GM12878 (cell line): Measurements from ENCODE around the gene FAM89B. TPM values are rescaled to one million over a fixed set of nuclear protein-coding genes. Genes with fewer than 3 reads are reported as not detected.

Experiments used
- ATF2 ChIP-seq: IDR thresholded peaks from 2 replicates; pipeline ENCODE4 v1.6.1; 2012; ENCODE audit warnings: low read length, inconsistent platforms
- BHLHE40 ChIP-seq, 2 experiments: fragments of 450-650 bp in 1 of 2; IDR thresholded peaks; 2 replicates each; pipeline ENCODE4 v1.6.1; 2011 to 2017; ENCODE audit warnings: low read depth in 2 of 2, borderline replicate concordance in 1 of 2, improper control_type of control experiment in 1 of 2, low read length in 1 of 2, mild to moderate bottlenecking in 1 of 2
- DPF2 ChIP-seq: fragments of 450-650 bp; IDR thresholded peaks from 2 replicates; pipeline ENCODE4 v1.6.1; 2017; ENCODE audit warnings: mild to moderate bottlenecking
- EED ChIP-seq: sonication (generic); IDR thresholded peaks from 2 replicates; pipeline ENCODE4 v1.6.1; 2016; ENCODE audit warnings: antibody characterized with exemption, low read depth
- HSF1 ChIP-seq: fragments of 150-350 bp; IDR thresholded peaks from 2 replicates; pipeline ENCODE4 v1.6.1; 2014; ENCODE audit warnings: mild to moderate bottlenecking, low read depth, low read length
- JUND ChIP-seq: IDR thresholded peaks from 2 replicates; pipeline ENCODE4 v1.6.1; 2012; ENCODE audit warnings: low read depth, mild to moderate bottlenecking, low read length, improper control_type of control experiment, moderate library complexity
- MEF2A ChIP-seq: IDR thresholded peaks from 2 replicates; pipeline ENCODE4 v1.6.1; 2011; ENCODE audit warnings: low read depth, mild to moderate bottlenecking, low read length, moderate library complexity; ENCODE audit not compliant: insufficient read depth
- MLLT1 ChIP-seq: fragments of 450-650 bp; IDR thresholded peaks from 2 replicates; pipeline ENCODE4 v1.6.1; 2016; ENCODE audit warnings: mild to moderate bottlenecking
- MXI1 ChIP-seq: fragments of 150-350 bp; IDR thresholded peaks from 2 replicates; pipeline ENCODE4 v1.6.1; 2011; ENCODE audit warnings: low read depth, mild to moderate bottlenecking, inconsistent platforms, low read length, improper control_type of control experiment
- NFYA ChIP-seq: IDR thresholded peaks from 2 replicates; pipeline ENCODE4 v1.6.1; 2011; ENCODE audit warnings: low read depth, mild to moderate bottlenecking, low read length, improper control_type of control experiment, borderline replicate concordance
- NR2F1 ChIP-seq: fragments of 450-650 bp; conservative IDR thresholded peaks from 2 replicates; pipeline ENCODE4 v1.6.1; 2017; ENCODE audit warnings: mild to moderate bottlenecking
- PAX8 ChIP-seq: fragments of 450-650 bp; IDR thresholded peaks from 2 replicates; pipeline ENCODE4 v1.6.1; 2017; ENCODE audit warnings: mild to moderate bottlenecking, moderate library complexity
- RAD21 ChIP-seq: IDR thresholded peaks from 2 replicates; pipeline ENCODE4 v1.6.1; 2011; ENCODE audit warnings: mild to moderate bottlenecking, low read depth, low read length, moderate library complexity; ENCODE audit not compliant: insufficient read depth
- RUNX3 ChIP-seq: IDR thresholded peaks from 2 replicates; pipeline ENCODE4 v1.6.1; 2012; ENCODE audit warnings: low read length, inconsistent platforms
- SKIL ChIP-seq: fragments of 450-650 bp; IDR thresholded peaks from 2 replicates; pipeline ENCODE4 v1.6.1; 2017; ENCODE audit warnings: mild to moderate bottlenecking, low read depth, inconsistent platforms; ENCODE audit not compliant: poor library complexity, severe bottlenecking
- SMC3 ChIP-seq: IDR thresholded peaks from 2 replicates; pipeline ENCODE4 v1.6.1; 2011; ENCODE audit warnings: low read length, improper control_type of control experiment, borderline replicate concordance
- SPI1 ChIP-seq: IDR thresholded peaks from 2 replicates; pipeline ENCODE4 v1.6.1; 2011; ENCODE audit warnings: low read depth, mild to moderate bottlenecking, low read length, moderate library complexity, borderline replicate concordance; ENCODE audit not compliant: insufficient read depth
- TAF1 ChIP-seq: IDR thresholded peaks from 2 replicates; pipeline ENCODE4 v1.6.1; 2011; ENCODE audit warnings: mild to moderate bottlenecking, low read depth, low read length, borderline replicate concordance
- TARDBP ChIP-seq: IDR thresholded peaks from 2 replicates; pipeline ENCODE4 v1.6.1; 2016; ENCODE audit warnings: borderline replicate concordance
- ZNF384 ChIP-seq: IDR thresholded peaks from 2 replicates; pipeline ENCODE4 v1.6.1; 2012; ENCODE audit warnings: low read depth, mild to moderate bottlenecking, low read length, improper control_type of control experiment, borderline replicate concordance
- polyA plus RNA-seq, 11 experiments: library from polyadenylated mRNA; depleted of rRNA in 4 of 11; unstranded in 6 of 11; stranded (reverse) in 5 of 11; fragments of >200 nt; fragmentation: Nextera tagmentation in 4 of 11; fragmentation: Illumina TruSeq in 1 of 11; extraction: Ambion mirVana in 4 of 11; extraction: Trizol in 1 of 11; gene quantifications; 1 replicate in 1 of 11; 2 replicates in 10 of 11; pipeline versions ENCODE4 v1.2.1 to v1.2.3, GENCODE V29; 2011 to 2016; ENCODE audit warnings: inconsistent platforms in 2 of 11, missing spikeins in 2 of 11, low read depth in 1 of 11
- total RNA-seq, 4 experiments: library from RNA; depleted of rRNA in 3 of 4; stranded (reverse); fragments of >200 nt in 3 of 4; fragmentation: Illumina TruSeq in 1 of 4; extraction: Trizol in 1 of 4; gene quantifications; 2 replicates each; pipeline versions ENCODE4 v1.2.1 to v1.2.3, GENCODE V29; 2013 to 2021
- TF ChIP-seq, protein P1 (sequence below): fragments of 450-650 bp; IDR thresholded peaks from 2 replicates; pipeline ENCODE4 v1.6.1; 2017; ENCODE audit warnings: borderline replicate concordance

FAM89B gene
- total and polyA plus RNA-seq, 10 of the 15 experiments (the other 5 are each of a cell fraction or from before 2014, with no cell fraction given) = 0.34 to 36.7 (median 9.8) TPM

GRCh38 chr11:65572356-65573051, at the start of gene FAM89B (continued):
- TF ChIP-seq MEF2A = 0 out of 2 replicates have a peak, but pooled peaks have one; percentile 12
- no peak for TF ChIP-seq TARDBP
- TF ChIP-seq JUND = no peak
- no peak for TF ChIP-seq RAD21
- no peak for TF ChIP-seq ATF2
- TF ChIP-seq NR2F1 = peak; percentile 34; the same call in 1 of the 2 replicates
- TF ChIP-seq, protein P1, sequence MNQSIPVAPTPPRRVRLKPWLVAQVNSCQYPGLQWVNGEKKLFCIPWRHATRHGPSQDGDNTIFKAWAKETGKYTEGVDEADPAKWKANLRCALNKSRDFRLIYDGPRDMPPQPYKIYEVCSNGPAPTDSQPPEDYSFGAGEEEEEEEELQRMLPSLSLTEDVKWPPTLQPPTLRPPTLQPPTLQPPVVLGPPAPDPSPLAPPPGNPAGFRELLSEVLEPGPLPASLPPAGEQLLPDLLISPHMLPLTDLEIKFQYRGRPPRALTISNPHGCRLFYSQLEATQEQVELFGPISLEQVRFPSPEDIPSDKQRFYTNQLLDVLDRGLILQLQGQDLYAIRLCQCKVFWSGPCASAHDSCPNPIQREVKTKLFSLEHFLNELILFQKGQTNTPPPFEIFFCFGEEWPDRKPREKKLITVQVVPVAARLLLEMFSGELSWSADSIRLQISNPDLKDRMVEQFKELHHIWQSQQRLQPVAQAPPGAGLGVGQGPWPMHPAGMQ = no peak
- peak; percentile 58; the same call in 1 of the 2 replicates for TF ChIP-seq MXI1
- TF ChIP-seq NFYA = no peak
- TF ChIP-seq TAF1 = peak; percentile 23; the same call in 1 of the 2 replicates
- no peak for TF ChIP-seq SMC3
- TF ChIP-seq HSF1 = no peak
- no peak for TF ChIP-seq MLLT1
- no peak for TF ChIP-seq RUNX3
- no peak for TF ChIP-seq ZNF384
- no peak for TF ChIP-seq EED
- TF ChIP-seq PAX8 = no peak
- peak in 1 of 2 experiments; percentile 53; a peak in 2 of 4 replicates for TF ChIP-seq BHLHE40 (IDR thresholded peaks at IDR 0.05; ENCODE audit: borderline replicate concordance in 1 of 2, low read depth in 2 of 2, low read length in 1 of 2)
- TF ChIP-seq SPI1 = no peak
- peak; percentile 72 for TF ChIP-seq DPF2
- TF ChIP-seq SKIL = no peak
